Middle frontal gyrus (tissue), 1 donor: ENCODE measurements around the gene NEIL3.

Experiments
- DNase-seq: peaks from one replicate; pipeline ENCODE4 v3.0.0-alpha.2; 2015; ENCODE audit warnings: low spot score; ENCODE audit errors: extremely low spot score

The NEIL3 gene, protein sequence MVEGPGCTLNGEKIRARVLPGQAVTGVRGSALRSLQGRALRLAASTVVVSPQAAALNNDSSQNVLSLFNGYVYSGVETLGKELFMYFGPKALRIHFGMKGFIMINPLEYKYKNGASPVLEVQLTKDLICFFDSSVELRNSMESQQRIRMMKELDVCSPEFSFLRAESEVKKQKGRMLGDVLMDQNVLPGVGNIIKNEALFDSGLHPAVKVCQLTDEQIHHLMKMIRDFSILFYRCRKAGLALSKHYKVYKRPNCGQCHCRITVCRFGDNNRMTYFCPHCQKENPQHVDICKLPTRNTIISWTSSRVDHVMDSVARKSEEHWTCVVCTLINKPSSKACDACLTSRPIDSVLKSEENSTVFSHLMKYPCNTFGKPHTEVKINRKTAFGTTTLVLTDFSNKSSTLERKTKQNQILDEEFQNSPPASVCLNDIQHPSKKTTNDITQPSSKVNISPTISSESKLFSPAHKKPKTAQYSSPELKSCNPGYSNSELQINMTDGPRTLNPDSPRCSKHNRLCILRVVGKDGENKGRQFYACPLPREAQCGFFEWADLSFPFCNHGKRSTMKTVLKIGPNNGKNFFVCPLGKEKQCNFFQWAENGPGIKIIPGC

DNA sequence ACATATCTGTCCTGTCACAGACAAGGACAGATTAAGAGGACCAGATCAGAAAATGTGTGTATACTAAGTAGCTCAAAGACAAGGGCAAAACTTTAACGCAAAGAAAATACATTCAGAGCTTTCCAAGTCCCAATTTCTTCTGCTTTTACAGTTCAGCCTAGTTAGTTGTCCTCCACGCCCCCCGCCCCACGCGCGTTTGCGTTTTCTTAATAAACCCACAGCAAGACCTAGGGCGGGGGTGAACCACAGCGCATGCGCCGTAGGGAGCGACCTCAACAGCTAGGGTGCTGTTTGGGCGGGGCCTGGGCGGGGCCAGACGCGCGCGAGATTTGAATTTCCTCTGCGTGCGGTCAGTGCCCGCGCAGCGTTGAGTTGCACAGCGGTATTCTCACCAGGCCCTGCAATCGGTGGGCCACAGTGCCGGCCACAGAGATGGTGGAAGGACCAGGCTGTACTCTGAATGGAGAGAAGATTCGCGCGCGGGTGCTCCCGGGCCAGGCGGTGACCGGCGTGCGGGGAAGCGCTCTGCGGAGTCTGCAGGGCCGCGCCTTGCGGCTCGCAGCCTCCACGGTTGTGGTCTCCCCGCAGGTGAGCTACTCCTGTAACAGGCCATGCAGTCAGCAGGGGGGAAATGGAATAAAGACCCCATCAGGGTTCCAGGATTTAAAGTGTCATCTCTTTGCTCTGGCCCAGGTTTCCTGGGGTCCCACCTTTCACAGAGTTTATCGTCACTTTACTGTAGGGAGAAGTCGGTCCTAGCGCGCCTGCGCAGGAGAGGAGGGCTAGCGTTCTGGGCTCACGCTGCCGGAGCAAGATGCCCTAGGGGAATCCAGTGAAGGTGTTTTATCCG is at the start of gene NEIL3:
TSS of gene NEIL3 (plus strand) at position 353 of the 850 bp plus-strand sequence. CDS start at position 433, 80 bp downstream.
- peak; percentile 82 for DNase-seq

DNA sequence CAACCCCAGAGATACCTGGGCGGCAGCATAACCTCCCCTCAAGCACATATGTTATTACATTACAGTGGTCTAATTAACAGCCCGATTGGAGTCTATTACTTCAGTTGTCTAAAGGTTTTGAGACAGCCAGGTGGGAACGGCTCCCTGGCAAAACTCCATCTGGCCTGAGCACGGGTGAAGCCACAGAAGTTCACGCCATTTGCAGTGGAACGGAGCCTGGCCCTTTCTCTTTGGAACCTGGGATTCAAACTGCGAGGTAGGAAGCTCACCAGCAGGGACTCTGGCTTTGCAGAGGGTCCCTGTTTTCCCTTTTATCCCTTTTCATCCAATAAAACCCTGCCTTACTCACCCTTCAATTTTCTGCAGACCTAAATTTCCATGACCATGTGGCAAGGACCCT is 45.9 kb upstream of the NEIL3 start:
- DNase-seq, result no peak

DNA sequence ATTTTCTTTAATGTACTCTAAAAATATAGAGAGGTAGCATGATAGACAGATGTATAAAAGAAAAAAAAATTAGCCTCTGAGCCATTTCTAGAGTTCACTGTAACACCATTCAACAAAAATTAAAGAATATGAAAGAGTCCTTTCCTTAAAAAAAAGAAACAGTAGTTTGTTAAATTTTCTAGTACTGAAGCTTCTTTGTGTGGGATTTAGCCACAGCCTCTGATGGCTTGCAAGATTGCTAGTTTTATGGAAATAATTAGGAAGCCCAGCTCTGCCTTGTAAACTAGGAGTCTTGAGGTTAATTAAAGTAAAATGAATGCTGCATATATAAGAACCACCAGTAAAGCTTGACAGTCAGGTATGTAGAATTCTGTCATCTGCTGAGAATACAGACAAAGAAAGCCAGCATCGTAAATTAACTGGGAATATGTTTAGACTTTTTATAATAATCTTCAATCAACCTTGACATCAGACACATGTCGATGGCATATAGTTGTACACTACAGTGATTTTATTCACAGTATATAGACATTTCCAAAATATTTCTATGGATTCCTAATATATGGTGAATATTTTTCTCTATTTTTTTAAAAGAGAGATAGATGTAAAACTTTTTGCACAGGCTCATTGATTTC is 44.8 kb upstream of the NEIL3 start:
- DNase-seq, result no peak

DNA sequence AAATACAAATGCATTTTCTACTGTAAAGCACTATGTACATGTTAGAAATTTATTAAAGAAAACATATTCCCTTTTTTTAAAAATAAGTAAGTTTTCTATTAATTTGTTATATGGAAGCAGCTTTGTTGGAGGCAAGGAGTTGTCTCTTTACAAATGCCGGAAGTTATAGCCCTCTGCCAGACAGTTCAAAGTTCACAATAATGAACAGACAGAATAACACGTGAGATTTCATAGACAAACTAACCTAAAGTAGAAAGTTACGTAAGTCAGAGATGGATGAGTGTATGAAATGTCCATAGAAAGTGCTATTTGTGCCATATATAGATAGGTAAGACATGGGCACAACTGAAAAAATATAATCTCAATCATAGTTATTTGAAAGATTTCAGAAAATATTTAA is 43.9 kb upstream of the NEIL3 start:
- no peak for DNase-seq

DNA sequence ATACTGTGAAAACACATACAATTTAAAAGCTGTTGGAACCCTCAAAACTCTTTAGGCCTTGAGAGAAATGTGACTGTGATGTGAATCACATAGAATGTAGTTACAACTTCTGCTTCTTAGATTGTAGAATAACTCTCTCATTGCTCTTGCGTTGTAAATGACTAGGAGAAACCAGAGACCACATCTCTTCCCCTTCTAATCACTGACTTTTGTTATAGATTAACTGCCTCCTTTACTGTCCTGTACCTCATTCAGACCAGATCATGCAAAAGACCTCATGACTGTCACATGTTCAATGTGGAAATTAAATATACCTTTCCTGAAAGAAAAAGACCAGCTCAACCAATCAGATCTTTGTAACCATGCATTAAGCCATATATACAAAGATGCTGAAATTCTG is 43.2 kb upstream of the NEIL3 start:
- no peak for DNase-seq

DNA sequence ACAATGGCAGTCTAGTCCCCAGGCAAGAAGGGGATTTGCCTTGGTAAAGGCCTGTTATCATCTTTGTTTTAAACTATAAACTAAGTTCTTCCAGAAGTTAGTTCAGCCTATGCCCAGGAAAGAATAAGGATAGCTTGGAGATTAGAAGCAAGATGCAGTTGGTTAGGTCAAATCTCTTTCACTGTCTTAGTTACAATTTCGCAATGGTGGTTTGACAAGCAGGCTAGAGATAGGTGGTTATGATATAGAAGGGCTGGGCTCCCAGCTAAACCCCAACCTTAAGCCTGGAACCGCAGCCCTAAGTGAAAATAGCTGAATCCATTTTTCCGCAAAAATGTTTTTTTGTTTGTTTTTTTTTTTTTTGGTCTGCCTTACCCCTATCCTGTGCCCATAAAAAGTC is 41.8 kb upstream of the NEIL3 start:
- no peak for DNase-seq

DNA sequence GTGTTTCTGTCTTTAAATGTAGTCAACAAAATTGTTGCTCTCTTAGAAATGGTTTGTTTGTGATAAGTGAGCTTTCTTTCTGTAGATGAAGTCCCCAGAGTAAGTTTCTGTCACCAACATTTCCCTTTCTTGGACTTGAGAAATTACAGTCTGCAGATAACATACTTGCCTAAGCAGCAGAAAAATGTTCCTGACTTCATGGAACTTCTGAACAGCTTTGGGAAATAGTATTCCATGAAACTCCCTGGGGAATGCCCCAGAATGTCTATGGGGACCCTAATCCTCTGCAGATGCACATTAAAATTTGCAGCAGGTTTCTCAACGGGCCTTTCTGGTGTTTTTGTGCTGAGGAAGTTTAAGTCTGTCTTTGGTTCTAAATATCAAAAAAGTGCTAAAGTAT is 38.6 kb upstream of the NEIL3 start:
- no peak for DNase-seq

DNA sequence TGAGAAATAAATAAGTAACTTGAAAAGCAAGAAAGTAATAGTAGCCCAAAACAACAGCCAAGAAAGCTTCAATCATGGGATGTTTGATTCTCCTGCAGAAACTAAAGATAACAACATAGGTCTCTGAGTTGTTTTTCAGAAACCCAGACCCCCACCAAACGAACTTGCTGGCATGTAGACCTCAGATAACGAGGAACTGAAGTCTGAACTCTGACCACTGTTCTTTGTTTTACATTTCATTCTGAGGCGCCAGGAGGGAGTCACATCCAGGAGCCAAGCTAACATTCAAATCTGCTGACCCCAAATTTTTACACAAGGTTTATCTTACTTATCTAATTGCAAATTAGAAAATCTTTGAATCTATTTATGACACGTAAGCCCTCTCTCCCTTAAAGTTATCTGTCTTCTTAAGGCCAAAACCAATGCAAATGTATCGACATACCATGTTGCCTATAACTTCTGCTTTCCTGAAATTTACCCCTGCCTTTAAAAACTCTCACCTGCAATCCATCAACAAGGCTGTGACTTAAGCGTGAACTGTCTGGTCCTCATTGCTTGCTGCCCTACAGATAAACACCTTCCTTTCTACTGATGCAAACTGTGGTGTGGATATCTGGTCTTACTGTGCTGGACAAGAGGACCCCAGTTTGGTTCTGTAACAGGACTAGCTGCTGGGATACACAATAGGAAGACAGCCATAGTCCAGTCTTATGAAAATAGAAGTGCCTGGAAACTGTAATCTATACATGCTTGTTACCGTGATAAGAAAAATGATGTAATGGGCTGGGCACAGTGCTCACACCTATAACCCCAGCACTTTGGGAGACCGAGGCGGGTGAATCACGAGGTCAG is 37.5 kb upstream of the NEIL3 start:
- no peak for DNase-seq

DNA sequence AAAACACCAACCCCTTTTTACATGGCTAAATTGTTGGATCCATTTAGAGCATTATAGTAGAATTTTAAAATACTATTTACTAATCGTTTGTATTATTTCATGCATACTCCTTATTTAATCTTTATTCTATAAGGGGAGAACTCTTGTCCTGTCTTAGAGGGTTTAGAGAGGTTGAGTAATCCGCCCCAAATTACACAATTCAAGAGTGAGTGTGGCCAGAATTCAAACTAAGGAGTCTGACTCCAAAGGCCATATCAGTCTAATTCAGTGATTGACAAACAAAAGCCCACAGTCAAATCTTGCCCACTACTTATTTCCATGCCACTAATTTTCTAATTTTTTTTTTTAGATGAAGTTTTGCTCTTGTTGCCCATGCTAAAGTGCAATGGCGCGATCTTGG is 33.7 kb upstream of the NEIL3 start:
- no peak for DNase-seq

DNA sequence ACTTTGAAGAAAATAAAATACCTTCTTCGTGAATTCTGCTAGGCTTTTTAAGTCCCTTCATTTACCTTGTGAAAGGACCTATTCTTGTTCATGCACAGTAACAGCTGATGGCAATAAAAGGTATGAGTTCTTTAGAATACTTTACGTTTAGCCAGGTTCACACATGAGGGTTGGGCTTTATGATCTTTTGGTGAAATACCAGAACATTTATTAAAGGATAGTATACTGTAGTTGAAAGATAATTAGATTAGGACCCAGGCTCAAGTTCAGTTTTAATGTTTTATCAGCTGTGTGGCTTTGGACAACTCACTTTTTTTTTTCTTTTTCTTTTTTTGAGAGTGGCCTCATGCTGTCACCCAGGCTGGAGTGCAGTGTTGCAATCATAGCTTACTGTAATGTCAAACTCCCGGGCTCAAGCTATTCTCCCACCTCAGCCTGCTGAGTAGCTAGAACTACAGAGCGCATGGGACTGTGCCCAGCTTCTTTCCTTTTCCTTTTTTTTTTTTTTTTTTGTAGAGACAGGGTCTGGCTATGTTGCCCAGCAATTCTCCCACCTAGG is 28.2 kb upstream of the NEIL3 start:
- no peak for DNase-seq

DNA sequence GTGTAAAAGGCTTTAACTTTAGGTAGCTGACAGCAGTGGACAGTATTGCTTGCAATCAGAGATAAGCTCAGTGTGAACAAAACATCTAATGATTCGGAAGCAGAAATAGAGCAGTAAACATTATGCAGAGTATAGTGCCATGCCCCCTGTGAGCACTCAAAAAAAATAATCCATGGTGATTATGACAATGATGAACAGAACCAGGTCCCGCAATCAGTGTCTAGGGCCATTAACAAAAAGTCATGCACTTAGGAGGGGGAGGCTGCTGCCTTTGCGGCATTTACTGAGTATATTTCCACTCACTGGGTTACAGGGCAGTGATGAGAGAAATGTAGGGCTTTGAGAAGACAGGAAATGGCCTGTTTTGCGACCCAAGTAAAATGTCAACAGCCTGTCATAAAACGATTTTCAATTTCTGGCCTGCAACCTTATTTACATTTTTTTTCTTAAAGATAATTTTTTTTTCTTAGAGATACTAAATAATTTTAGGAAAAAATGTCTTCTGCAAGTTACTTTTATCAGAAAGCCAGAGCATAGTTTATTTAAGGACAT is 27.3 kb upstream of the NEIL3 start:
- DNase-seq, result no peak

DNA sequence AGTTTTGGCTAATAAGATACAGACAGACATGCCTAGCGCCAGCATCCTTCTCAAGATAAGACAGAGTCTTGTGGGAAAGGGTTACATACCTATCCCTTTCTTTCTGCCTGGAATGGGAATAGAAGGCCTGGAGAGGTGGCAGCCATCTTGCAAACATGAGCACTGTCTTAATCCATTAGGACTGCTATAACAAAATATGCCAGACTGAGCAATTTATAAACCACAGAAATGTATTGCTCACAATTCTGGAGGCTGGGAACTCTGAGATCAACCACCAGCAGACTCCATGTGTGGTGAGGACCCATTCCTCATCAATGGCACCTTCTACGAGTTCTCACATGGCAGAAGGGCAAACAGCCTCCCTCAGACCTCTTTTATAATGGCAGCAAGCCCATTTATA is 26.5 kb upstream of the NEIL3 start:
- DNase-seq, result no peak

DNA sequence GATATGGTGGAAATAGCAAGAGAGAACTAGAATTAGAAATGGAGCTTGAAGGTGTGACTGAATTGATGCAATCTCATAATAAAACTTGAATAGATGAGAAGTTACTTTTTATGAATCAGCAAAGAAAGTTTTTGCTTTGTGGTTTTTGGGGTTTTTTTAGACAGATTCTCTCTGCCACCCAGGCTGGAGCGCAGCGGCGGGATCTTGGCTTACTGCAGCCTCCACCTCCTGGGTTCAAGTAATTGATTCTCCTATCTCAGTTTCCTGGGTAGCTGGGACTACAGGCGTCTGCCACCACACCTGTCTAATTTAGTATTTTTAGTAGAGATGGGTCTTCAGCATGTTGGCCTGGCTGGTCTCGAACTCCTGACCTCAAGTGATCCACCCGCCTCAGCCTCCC is 23.7 kb upstream of the NEIL3 start:
- DNase-seq, result no peak

DNA sequence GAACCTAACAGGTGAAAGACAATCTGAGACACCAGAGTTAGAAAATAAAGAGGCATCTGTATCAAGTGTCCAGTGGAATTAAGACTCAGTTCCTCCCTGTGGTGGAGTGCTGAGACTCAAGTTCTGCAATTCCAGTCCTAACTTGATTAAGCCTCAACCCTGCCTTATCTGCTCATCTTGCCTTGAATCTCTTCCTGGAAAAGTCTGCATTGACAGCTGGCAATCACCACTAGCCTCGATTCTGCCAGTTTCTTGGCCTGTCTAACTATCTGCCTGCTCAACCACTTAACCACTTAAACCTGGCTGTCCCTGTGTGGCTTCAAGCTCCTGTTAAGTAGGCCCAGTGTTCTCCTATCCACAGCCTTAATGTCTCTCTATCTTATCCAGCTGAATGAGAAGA is 22.4 kb upstream of the NEIL3 start:
- no peak for DNase-seq

DNA sequence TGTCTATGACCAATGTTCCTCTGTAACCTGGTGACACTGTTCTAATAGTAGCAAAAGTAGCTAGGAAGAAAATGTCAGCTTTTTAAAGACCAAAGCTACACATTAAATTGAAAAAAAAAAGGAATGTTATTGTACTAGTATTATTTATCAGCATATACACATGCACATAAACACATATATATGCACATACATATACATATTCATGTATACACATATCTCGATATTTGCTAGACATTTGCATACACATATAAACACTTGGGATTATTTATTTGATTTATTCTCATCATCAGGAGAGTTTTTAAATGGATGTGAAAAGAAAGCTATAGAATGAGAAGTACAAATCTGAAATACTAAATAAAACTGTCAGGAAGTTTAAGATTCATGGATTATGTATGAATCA is 21.3 kb upstream of the NEIL3 start:
- DNase-seq, result no peak

DNA sequence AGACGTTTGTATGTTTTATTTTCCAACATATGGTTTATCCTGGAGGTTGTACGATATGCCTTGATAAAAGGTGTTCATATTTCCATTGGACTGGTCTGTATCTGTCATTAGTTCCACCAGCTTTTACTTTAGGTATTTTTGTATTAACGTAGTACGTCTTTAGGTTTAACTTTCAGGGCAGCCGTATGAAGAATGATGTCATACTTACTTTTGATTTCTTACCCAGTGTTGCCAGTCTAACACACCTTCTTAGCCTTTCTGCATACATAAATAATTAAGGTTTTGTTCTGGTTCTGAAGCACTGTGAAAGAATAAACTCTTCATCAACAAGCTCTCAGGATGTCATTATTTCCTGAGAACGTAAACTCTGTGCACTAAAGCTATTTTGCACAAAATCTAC is 18.9 kb upstream of the NEIL3 start:
- no peak for DNase-seq

DNA sequence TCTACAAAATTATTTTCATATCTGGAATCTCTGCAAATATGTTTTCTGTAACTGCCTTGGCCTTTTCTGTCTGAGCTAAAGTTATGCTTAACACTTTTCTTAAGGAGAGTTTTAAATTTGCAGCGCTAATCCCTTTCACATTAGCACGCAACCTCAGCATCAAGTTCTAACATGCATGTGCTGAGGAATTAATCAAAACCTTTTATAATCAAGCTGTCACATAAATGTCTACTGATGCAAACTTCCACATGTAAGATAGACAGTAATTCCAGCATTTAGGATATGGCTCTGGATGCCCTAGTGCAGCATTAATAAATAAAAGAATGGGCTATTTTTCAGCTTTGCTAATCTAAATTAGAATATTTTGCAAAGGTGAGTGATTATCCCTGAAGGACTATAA is 17.5 kb upstream of the NEIL3 start:
- no peak for DNase-seq

DNA sequence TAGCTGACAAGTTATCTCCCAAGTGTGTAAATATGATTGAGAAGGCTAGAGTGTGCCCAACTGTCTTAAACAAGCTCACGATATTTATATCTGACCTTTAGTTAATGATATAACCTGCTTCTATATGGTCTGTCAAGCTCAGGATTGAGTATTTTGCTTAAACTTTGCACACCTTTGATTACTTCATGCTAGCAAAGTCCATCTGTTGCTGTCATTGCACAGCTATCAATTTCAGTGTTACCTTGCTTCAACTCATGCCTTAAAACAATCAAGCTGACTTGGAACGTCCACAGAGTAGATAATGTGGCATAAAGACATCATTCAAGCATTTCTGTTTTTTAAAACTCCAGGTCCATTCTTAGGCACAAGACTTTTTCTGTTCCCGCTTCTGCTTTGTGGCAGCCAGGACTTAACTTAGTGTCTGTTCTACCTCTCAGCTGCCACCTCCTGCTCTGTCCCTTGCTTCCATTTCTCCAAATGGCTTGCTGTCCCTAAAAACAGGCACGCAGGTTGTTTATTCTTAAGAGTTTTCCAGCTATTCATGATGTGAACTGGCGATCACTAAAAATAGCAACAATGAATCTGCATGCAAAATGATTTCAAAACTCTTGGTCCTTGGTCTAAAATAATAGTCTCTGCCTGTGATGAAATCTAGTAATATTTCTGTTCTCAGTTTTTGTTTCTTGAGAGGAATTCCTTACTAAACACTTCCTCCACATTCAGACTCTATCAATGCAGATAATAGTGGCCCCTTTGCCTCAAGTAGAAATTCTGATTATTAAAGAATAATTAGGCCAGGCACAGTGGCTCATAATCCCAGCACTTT is 16.3 kb upstream of the NEIL3 start:
- no peak for DNase-seq

DNA sequence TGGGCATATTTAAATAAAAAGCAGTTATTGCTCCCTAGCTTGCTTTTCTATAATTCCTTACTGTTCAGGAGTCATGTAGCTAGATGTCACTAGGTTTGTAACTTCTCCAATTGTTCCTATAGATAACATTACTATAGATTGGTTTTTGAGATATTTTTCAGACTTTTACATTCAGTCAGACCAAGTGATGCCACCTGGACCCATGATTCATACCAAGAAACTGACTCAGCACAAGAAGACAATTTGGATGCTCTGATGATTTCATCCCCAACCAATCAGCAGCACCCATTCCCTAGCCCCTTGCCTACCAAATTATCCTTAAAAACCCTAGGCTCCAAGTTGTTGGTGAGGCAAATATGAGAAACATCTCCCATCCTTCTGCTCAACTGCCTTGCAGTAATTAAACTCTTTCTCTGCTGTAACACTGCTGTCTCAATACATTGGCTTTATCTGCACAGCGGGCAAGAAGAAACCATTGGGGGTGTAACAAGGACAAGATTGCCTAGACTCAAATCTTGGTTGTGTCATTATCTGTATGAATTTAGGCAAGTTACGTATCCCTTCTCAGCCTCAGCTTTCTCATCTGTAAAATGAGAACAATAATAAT is 11.8 kb upstream of the NEIL3 start:
- no peak for DNase-seq
